Femur (tissue), 1 donor: ENCODE data around the gene POLE3.
"Not testable (repeated sequence)": the region's sequence is repeated elsewhere in the genome, so short reads cannot be mapped to it uniquely, and the experiment has no call there.

ENCODE experiments used
- DNase-seq: peaks from one replicate; pipeline ENCODE4 v3.0.0-alpha.2; 2017

The POLE3 gene

DNA sequence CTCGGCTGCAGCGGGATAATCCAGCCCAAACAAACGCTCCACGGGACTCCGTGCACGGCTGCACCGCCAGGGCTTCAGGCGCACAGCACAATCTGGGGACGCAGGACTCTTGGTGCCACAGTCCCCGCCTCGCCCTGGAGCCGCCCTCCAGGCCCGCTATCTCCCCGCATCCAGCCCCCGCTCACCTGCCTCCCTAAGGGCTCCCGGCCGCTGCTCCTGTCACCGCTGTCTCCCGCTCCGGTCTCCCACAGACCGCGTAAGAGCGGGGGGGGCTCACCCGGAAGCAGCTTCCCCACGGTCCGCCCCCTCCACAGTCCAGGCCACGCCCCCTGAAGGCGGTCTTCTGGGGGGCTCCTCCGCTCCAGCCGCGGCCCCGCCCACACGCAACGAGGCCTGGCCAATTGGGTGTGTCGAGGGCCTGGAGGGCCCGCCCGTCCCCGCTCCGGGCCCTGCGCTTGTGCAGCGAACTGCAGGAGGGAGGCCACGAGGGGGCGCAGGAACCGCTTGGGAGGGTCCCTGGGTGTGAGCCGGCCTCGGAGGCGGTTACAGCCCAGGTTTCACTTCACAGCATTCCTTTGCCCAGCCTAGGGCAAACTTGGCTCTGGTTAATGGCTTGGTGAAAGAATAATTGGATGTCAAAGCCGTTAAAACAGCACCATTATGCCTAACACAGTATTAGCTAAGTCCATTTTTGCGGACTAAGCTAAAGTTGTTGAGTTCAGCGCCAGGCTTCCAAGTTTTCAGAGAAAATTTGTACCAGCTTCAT is 9.3 kb downstream of the POLE3 start, which contains the start of gene ALAD:
Gene ALAD (minus strand): TSS at position 258 of the 766 bp plus-strand sequence. CDS start 7,725 bp downstream, outside the sequence.
- DNase-seq = peak; percentile 100

DNA sequence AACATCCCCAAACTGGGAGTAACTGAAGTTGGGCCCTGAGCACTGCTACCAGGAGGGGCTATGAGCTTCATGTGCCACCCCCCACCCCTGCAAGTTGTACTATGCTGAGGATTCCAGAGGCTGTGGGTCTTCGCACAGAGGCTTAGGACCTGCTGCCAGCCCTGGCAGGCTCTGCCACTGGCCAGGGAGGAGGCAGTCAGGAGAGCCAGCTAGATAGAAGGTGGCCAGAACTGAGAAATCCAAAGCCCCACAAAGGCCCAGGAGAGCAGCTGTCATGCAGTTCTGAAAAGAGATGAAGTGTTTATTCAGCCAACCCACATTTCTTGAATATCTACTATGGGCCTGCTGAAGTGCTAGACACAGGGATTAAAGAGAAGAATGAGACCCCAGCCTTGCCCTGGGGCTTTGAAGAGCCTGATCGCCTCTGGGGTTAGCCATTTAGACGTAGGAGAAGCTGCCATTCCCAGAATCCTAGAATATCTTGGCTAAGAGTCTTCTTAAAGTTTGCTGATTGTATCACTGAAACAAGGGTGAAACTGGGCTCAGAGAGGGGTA is 10.8 kb downstream of the POLE3 start:
- no peak for DNase-seq

DNA sequence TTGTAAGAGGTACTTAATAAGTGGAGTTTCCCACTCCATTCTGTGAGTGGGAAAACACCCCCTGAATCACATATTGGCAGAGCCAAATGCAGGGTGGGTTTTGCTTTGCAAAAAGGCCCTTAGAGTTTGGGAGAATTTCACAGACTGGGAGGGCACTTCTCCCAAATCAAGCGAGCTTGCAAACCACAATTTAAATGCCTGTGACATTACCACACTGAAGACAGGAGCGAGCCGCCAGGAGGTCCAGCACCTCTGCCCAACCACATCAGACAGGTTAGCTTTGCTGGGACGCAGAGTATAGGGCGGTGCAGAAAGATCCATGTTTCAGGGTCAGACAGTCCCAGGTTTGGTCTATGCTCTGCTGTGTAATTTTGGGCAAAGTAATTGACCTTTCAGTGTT is 11.7 kb downstream of the POLE3 start:
- DNase-seq = no peak

GRCh38 chr9:113397203-113397631 is 13.3 kb downstream of the POLE3 start:
- no peak for DNase-seq

DNA sequence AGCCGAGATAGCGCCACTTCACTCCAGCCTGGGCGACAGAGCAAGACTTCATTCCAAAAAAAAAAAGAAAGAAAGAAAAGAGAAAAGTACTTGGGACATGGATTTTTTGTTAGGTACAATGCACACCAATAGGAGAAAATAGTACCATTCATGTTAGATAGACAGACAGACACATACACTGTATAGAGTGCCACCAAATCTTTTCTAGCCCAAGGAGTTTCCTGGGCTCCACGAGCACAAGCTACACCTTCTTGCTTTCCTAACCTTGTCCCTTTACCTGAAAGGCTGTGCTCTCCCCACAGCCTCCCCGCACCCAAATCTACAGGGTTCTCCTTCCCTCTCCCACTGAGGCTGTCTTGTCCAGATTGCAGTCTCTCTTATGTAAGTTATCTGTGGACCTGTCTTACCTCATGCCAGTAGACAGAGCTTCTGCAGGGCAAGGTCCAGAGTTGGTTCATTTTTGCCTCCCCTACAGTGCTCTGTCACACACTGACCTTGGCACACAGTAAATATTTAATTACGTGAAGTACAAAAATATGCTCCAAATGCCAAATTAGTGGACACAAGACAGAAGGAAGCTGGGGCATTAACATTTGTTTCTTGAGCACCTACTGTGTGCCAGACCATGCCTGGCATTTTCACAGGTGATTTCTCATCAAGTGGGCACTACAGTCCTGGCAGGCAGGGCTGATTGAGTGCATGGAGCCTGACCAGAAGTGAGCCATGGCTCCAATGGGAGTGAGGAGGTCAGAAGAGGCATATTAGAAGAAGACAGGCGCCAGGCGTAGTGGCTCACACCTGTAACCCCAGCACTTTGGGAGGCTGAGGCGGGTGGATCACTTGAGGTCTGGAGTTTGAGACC is 15.2 kb downstream of the POLE3 start:
- no peak for DNase-seq

- no peak for DNase-seq
These were observed 17.2 kb downstream of the POLE3 start for GRCh38 chr9:113393281-113393680.

DNA sequence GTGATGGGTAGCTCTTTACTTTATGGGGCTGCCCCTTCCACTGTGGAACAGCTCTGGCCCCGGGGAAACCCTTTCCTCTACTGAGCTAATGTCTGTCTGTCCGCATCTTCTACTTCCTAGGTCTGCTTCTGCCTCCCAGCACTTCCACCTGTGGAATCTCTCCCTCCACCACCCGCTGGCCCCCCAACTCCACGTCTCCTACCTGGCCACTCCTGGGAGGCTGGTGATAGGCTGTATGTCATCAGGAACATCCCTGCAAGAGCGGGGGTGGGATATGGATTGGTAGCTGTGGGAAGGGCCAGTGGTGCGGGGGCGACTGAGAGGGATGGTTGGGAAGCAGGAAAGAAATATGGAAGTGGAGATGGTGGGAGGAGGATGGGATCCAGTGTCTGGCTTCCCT is 18.6 kb downstream of the POLE3 start:
- DNase-seq = no peak

DNA sequence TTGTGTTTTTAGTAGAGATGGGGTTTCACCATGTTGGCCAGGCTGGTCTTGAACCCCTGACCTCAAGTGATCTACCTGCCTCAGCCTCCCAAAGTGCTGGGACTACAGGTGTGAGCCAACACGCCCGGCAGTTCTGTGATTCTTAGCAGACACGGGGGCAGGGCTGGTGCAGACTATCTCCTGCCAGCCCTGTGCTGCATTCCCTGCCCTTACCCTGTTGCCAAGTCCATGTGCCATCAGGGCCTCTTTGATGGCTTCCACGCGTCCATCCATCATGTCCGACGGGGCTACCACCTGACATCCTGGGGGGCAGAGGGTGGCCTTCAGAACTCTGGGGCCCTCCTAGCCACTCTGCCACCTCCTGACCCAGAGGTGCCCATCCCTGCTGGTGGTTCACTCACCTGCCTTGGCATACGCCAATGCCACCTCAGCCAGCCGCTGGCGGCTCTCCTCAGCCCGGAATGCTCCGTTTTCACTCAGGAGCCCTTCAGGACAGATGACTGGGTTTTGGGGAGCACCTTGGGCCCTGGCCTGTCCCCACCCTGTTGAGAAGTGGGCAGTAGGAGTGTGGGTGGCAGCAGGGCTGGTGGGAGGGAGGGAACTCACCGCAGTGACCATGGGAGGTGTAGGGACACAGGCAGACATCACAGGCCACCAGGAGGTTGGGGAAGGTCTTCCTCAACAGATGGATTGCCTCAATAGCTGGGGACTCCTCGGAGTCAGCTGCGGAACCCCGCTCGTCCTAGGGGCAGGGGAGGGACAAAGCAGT is 20.1 kb downstream of the POLE3 start:
- no peak for DNase-seq

DNA sequence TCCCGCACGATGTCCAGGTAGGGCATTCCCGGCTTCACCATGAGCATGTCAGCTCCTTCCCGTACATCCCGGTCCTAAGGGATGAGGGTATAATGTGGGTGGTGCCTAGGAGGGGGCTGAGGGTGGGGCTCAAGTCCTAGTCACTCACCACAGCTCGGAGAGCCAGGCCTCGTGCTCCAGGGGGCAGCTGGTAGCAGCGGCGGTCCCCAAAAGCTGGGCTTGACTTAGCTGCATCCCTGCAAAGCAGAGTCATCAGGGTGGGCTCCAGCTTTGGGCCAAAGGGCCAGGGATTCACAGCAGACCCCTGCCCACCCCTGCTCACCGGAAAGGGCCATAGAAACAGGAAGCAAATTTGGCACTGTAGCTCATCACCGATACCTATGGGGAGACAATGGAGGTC is 21.0 kb downstream of the POLE3 start:
- no peak for DNase-seq

GRCh38 chr9:113388833-113389232 is 21.6 kb downstream of the POLE3 start:
- no peak for DNase-seq

GRCh38 chr9:113387560-113388230 is 22.8 kb downstream of the POLE3 start:
- no peak for DNase-seq

- no peak for DNase-seq
These were observed 23.7 kb downstream of the POLE3 start for GRCh38 chr9:113386571-113387393.

DNA sequence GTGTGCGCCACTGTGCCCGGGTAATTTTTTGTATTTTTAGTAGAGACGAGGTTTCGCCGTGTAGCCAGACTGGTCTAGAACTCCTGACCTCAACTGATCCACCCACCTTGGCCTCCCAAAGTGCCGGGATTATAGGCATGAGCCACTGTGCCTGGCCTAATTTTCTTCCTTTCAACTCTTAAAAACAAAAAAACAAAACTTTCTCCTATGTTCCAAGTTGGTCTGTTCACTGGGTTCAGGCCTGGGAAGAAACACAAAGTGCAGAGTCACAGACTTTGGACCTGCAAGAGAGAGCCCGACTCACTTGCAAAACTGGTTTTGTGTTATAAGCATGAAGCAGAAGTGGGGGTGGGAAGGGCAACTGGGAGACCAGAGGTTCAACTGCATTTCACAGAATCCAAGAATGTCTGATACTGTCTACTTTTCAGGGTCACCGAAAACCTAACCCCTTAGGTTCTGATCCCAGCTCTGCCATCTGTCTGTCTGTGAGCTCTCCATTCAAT is 28.5 kb downstream of the POLE3 start:
- no peak for DNase-seq

- not testable (repeated sequence) for DNase-seq
These were observed 29.0 kb downstream of the POLE3 start for GRCh38 chr9:113381441-113381840.

GRCh38 chr9:113380869-113381378 is 29.6 kb downstream of the POLE3 start:
- DNase-seq = no peak

DNA sequence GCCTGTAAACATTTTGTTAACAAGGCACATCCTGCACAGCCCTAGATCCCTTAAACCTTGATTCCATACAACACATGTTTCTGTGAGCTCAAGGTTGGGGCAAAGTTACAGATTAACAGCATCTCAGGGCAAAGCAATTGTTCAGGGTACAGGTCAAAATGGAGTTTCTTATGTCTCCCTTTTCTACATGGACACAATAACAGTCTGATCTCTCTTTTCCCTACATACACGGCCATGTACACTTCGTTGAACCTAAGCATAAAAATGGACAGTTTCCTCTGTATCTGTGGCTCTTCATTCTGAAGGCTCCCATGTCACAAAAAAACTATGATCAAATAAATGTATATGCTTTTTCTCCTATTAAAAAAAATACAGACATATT is 30.7 kb downstream of the POLE3 start:
- not testable (repeated sequence) for DNase-seq

DNA sequence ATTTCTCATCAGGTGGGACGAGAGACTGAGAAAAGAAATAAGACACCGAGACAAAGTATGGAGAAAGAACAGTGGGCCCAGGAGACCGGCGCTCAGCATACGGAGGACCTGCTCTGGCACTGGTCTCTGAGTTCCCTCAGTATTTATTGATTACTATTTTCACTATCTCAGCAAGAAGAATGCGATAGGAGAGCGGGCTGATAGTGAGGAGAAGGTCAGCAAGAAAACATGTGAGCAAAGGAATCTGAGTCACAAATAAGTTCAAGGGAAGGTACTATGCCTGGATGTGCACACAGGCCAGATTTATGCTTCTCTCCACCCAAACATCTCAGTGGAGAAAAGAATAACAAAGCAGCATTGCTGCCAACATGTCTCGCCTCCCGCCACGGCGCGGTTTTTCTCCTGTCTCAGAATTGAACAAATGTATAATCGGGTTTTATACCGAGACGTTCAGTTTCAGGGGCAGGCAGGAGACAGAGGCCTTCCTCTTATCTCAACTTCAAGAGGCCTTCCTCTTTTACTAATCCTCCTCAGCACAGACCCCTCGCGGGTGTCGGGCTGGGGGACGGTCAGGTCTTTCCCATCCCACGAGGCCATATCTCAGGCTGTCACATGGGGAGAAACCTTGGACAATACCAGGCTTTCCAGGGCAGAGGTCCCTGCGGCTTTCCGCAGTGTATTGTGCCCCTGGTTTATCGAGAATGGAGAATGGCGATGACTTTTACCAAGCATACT is 31.2 kb downstream of the POLE3 start:
- not testable (repeated sequence) for DNase-seq

DNA sequence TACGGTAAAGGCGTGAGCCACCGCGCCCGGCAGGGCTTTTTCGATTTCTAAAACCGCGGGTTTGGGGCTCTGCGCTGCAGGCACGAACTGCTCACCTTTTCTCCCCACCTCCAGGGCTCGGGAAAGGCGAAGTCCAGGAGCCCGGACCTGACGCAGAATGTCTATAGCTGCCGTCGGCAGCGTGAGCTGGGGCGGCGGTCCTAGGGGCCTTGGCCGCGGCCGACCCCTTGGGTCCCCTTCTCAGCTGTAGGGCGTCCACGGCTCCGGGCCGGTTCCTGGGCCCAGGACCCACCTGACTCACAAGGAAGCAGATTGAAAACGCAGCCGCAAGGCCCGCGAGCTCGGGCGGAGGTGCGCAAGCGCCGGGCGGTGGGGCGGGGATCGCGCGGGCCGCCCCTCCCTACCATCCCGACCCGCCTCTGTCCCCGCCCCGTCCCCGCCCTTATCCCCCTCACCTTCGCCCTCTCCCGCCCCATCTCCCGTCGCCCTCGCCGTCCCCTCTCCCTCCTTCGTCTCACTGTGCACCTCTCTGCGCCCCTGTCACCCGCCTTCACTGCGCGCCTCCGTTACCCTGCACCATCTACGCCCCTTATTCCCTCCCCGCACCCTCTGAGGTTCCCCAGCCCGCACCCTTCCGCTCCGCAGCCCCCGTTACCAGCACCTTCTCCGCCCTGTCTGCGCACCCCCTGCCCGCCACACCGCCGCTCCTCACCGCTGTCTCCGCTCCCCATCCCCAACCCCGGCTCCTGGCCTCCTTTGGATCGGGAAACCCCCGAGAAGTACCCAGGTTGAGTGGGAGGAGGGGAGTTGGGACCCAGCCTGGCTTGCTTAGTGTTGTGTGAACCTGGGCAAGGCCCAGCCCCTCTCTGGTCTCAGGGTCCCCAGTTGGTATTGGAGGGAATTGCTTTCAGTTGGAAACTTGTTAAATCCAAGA is 33.6 kb downstream of the POLE3 start, which contains the start of gene HDHD3:
Gene HDHD3 (minus strand): TSS at position 353 of the 934 bp plus-strand sequence. CDS start 2,632 bp downstream, outside the sequence.
- DNase-seq = peak; percentile 82
